Right atrium auricular region (tissue), 2 donors: ENCODE measurements around the gene CABLES1. TPM values are rescaled to one million over a fixed set of nuclear protein-coding genes. Genes with fewer than 3 reads are reported as not detected.
A peak's percentile ranks its signal among the peaks of the same experiment; 100 is the strongest.

Experiments
- DNase-seq: peaks from one replicate; pipeline ENCODE4 v3.0.0-alpha.2; 2019; ENCODE audit warnings: low spot score
- H3K27ac ChIP-seq, 2 donors: fragments of 200-600 bp; sonication (generic); 1 replicate in 1 of 2; 2 replicates in 1 of 2; pipeline ENCODE4 v1.5.1; 2016 to 2019
- H3K27me3 ChIP-seq, 2 donors: fragments of 200-600 bp; sonication (generic); one replicate each; pipeline versions ENCODE4 v1.5.1 to v1.6.0; 2017 to 2019
- H3K36me3 ChIP-seq: fragments of 200-600 bp; sonication (generic); one replicate; pipeline ENCODE4 v1.5.1; 2016
- H3K4me1 ChIP-seq, 2 donors: fragments of 200-600 bp; sonication (generic); one replicate each; pipeline versions ENCODE4 v1.5.1 to v1.6.0; 2017 to 2019
- H3K4me3 ChIP-seq, 2 donors: fragments of 200-600 bp; sonication (generic); 1 replicate in 1 of 2; 2 replicates in 1 of 2; pipeline ENCODE4 v1.5.1; 2017 to 2019; ENCODE audit warnings: mild to moderate bottlenecking in 1 of 2, moderate library complexity in 1 of 2
- H3K9me3 ChIP-seq, 2 donors: fragments of 200-600 bp; sonication (generic); one replicate each; pipeline ENCODE4 v1.5.1; 2019
- CTCF ChIP-seq, 2 donors: fragments of 200-600 bp; sonication (generic); IDR thresholded peaks; one replicate each; pipeline ENCODE4 v1.5.1; 2019; ENCODE audit warnings: antibody characterized with exemption in 2 of 2
- total RNA-seq, 2 donors: library from RNA; depleted of rRNA; stranded (reverse); fragments of >200 nt; gene quantifications; one replicate each; pipeline ENCODE4 v1.1.0, GENCODE V29; 2016

CABLES1 gene
- total RNA-seq, 2 donors from 2014 or later: 5.4 to 6.9 TPM

- no peak overlapping the region for H3K4me3 ChIP-seq
- no peaks in the 10 kb centered on the region for H3K27me3 ChIP-seq
- H3K27ac ChIP-seq: no peak overlapping the region
- no peak for TF ChIP-seq CTCF (IDR thresholded peaks at IDR 0.05)
- no peaks in the 10 kb centered on the region for H3K9me3 ChIP-seq
- H3K36me3 ChIP-seq: no peaks in the 10 kb centered on the region
- peaks cover 0 to 45% of the 10 kb centered on the region in 2 donors for H3K4me1 ChIP-seq
- no peak for DNase-seq
Measured at GRCh38 chr18:23223641-23224040, 88.4 kb downstream of the CABLES1 start.

GRCh38 chr18:23225503-23225902 lies 90.2 kb downstream of the CABLES1 start:
- Histone ChIP-seq H3K36me3 (no peaks in the 10 kb centered on the region), H3K4me3 (no peak overlapping the region), H3K27ac (peak overlapping the region; percentile 66 to 92), H3K4me1 (peaks cover 0 to 58% of the 10 kb centered on the region in 2 donors), H3K9me3 (no peaks in the 10 kb centered on the region), H3K27me3 (no peaks in the 10 kb centered on the region)
- DNase-seq: no peak
- no peak for TF ChIP-seq CTCF (IDR thresholded peaks at IDR 0.05)

GRCh38 chr18:23226391-23226790 lies 91.1 kb downstream of the CABLES1 start:
- H3K9me3 ChIP-seq: no peaks in the 10 kb centered on the region
- no peak for DNase-seq
- H3K4me3 ChIP-seq: no peak overlapping the region
- H3K27ac ChIP-seq: peak overlapping the region; percentile 66 to 92
- no peaks in the 10 kb centered on the region for H3K27me3 ChIP-seq
- peaks cover 0 to 60% of the 10 kb centered on the region in 2 donors for H3K4me1 ChIP-seq
- TF ChIP-seq CTCF (IDR thresholded peaks at IDR 0.05): no peak
- H3K36me3 ChIP-seq: no peaks in the 10 kb centered on the region

- Histone ChIP-seq H3K4me3 (no peak overlapping the region), H3K9me3 (no peaks in the 10 kb centered on the region), H3K4me1 (peaks cover 0 to 67% of the 10 kb centered on the region in 2 donors), H3K36me3 (no peaks in the 10 kb centered on the region), H3K27me3 (no peaks in the 10 kb centered on the region), H3K27ac (peak overlapping the region; percentile 66 to 92)
- TF ChIP-seq CTCF (IDR thresholded peaks at IDR 0.05): no peak
- DNase-seq: peak; percentile 83
Measured at GRCh38 chr18:23226930-23227725, 91.8 kb downstream of the CABLES1 start.

GRCh38 chr18:23227726-23228070 lies 92.4 kb downstream of the CABLES1 start:
- Histone ChIP-seq H3K9me3 (no peaks in the 10 kb centered on the region), H3K27me3 (no peaks in the 10 kb centered on the region), H3K4me1 (peaks cover 0 to 69% of the 10 kb centered on the region in 2 donors), H3K36me3 (no peaks in the 10 kb centered on the region), H3K4me3 (no peak overlapping the region), H3K27ac (peak overlapping the region; percentile 66 to 92)
- no peak for TF ChIP-seq CTCF (IDR thresholded peaks at IDR 0.05)
- no peak for DNase-seq
